Adrenal gland (tissue), 5 donors: ENCODE results near the gene AGPS.
"Not testable (repeated sequence)": the region's sequence is repeated elsewhere in the genome, so short reads cannot be mapped to it uniquely, and the experiment has no call there.

ENCODE experiments used
- POLR2A ChIP-seq, 2 donors: fragments of 450-650 bp; IDR thresholded peaks; one replicate each; pipeline ENCODE4 v1.6.1; 2017; ENCODE audit warnings: antibody characterized with exemption in 2 of 2, mild to moderate bottlenecking in 2 of 2, moderate library complexity in 1 of 2
- TF ChIP-seq, protein P1 (sequence below), 6 experiments: fragments of 450-650 bp in 4 of 6; fragments of 200-600 bp in 2 of 6; sonication (generic) in 1 of 6; IDR thresholded peaks; 1 replicate in 5 of 6; 2 replicates in 1 of 6; pipeline versions ENCODE4 v1.5.1 to v1.8.0; 2016 to 2021; ENCODE audit warnings: antibody characterized with exemption in 6 of 6, mild to moderate bottlenecking in 2 of 6, moderate library complexity in 1 of 6
- donor health status: DM: no; HTN: no; CAD: no.

DNA sequence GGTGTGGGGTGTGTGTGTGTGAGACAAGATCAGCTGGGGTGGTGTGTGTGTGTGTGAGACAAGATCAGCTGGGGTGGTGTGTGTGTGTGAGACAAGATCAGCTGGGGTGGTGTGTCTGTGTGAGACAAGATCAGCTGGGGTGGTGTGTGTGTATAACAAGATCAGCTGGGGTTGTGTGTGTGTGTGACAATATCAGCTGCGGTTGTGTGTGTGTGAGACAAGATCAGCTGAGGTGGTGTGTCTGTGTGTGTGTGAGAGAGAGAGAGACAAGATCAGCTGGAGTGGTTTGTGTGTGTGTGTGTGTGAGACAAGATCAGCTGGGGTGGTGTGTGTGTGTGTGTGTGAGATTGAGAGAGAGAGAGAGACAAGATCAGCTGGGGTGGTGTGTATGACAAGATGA, 41.9 kb upstream of the AGPS start:
- TF ChIP-seq, protein P1, sequence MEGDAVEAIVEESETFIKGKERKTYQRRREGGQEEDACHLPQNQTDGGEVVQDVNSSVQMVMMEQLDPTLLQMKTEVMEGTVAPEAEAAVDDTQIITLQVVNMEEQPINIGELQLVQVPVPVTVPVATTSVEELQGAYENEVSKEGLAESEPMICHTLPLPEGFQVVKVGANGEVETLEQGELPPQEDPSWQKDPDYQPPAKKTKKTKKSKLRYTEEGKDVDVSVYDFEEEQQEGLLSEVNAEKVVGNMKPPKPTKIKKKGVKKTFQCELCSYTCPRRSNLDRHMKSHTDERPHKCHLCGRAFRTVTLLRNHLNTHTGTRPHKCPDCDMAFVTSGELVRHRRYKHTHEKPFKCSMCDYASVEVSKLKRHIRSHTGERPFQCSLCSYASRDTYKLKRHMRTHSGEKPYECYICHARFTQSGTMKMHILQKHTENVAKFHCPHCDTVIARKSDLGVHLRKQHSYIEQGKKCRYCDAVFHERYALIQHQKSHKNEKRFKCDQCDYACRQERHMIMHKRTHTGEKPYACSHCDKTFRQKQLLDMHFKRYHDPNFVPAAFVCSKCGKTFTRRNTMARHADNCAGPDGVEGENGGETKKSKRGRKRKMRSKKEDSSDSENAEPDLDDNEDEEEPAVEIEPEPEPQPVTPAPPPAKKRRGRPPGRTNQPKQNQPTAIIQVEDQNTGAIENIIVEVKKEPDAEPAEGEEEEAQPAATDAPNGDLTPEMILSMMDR (IDR thresholded peaks at IDR 0.05) = not testable (repeated sequence)
- not testable (repeated sequence) for TF ChIP-seq POLR2A (IDR thresholded peaks at IDR 0.05)
